ENCODE results near the gene LRRC15. TPM values are rescaled to one million over a fixed set of nuclear protein-coding genes. Genes with fewer than 3 reads are reported as not detected.

LRRC15 gene
- total RNA-seq, 1 experiment from 2014 or later: 0.36 TPM

GRCh38 chr3:194312186-194312742 lies 57.3 kb downstream of the LRRC15 start:
- no peak overlapping the region for H2AFZ ChIP-seq (ENCODE audit: low read length)
- intact Hi-C loops (cut with micrococcal nuclease): loop anchor here (5.0 to 10.0 kb wide), 2 partner anchors 35 to 237 kb away; no protein-coding TSS in a partner anchor
- H3K4me2 ChIP-seq (ENCODE audit: low read length): peak overlapping the region; percentile 54
- peaks cover 27% of the 10 kb centered on the region for H3K4me1 ChIP-seq (ENCODE audit: insufficient read depth, low read length)
- CTCF ChIA-PET: interaction anchor here (1.4 kb wide), 1 partner anchor 531 kb away, joined by 7 read pairs; no protein-coding TSS in a partner anchor
- ATAC-seq (no peak), DNase-seq (no peak)
- 0 out of 2 replicates have a peak, but pooled peaks cover 1% of the 10 kb centered on the region for H3K79me2 ChIP-seq (ENCODE audit: low read length)
- H3K9me2 ChIP-seq (replicated peaks; ENCODE audit: low read length): no peaks in the 10 kb centered on the region
- H3F3A ChIP-seq (ENCODE audit: low read length, unreplicated experiment): no peaks in the 10 kb centered on the region
- no peaks in the 10 kb centered on the region for H3K9me3 ChIP-seq (ENCODE audit: low read length)
- TF ChIP-seq CTCF (conservative IDR thresholded peaks at IDR 0.05; ENCODE audit: low read depth, low read length) (no peak), EZH2 (IDR thresholded peaks at IDR 0.05; ENCODE audit: low read length, unreplicated experiment) (no peak), EZH2phosphoT487 (IDR thresholded peaks at IDR 0.05; ENCODE audit: borderline replicate concordance, low read length) (no peak)
- H4K20me1 ChIP-seq (ENCODE audit: low read length): no peaks in the 10 kb centered on the region
- H3K27me3 ChIP-seq (ENCODE audit: low read length): no peaks in the 10 kb centered on the region
- H3K4me3 ChIP-seq (ENCODE audit: low read length): no peak overlapping the region
- POLR2A ChIA-PET (ENCODE audit: unreplicated experiment): no interaction called here
- no peak overlapping the region for H3K9ac ChIP-seq (ENCODE audit: low read length)
- no peaks in the 10 kb centered on the region for H3K36me3 ChIP-seq (ENCODE audit: low read depth, low read length)
- no TSS peak for BruUV-seq (replicated peaks)
- no peak overlapping the region for H3K27ac ChIP-seq (ENCODE audit: low read length)

- H3K4me1 ChIP-seq (ENCODE audit: insufficient read depth, low read length): peaks cover 24% of the 10 kb centered on the region
- TF ChIP-seq EZH2phosphoT487 (IDR thresholded peaks at IDR 0.05; ENCODE audit: borderline replicate concordance, low read length): no peak
- TF ChIP-seq EZH2 (IDR thresholded peaks at IDR 0.05; ENCODE audit: low read length, unreplicated experiment): no peak
- TF ChIP-seq CTCF (conservative IDR thresholded peaks at IDR 0.05; ENCODE audit: low read depth, low read length): no peak
- no peaks in the 10 kb centered on the region for H3K79me2 ChIP-seq (ENCODE audit: low read length)
- no peak overlapping the region for H3K4me3 ChIP-seq (ENCODE audit: low read length)
- DNase-seq (no peak), ATAC-seq (no peak)
- H3K36me3 ChIP-seq (ENCODE audit: low read depth, low read length): no peaks in the 10 kb centered on the region
- no peak overlapping the region for H3K4me2 ChIP-seq (ENCODE audit: low read length)
- H4K20me1 ChIP-seq (ENCODE audit: low read length): no peaks in the 10 kb centered on the region
- no peaks in the 10 kb centered on the region for H3K9me2 ChIP-seq (replicated peaks; ENCODE audit: low read length)
- ChIA-PET CTCF (no interaction called here), POLR2A (ENCODE audit: unreplicated experiment) (no interaction called here)
- H3K9me3 ChIP-seq (ENCODE audit: low read length): no peaks in the 10 kb centered on the region
- no peaks in the 10 kb centered on the region for H3K27me3 ChIP-seq (ENCODE audit: low read length)
- intact Hi-C loops (cut with micrococcal nuclease): loop anchor here (5.0 to 10.0 kb wide), 2 partner anchors 34 to 236 kb away; no protein-coding TSS in a partner anchor
- no peak overlapping the region for H3K9ac ChIP-seq (ENCODE audit: low read length)
- no TSS peak for BruUV-seq (replicated peaks)
- H3F3A ChIP-seq (ENCODE audit: low read length, unreplicated experiment): no peaks in the 10 kb centered on the region
- no peak overlapping the region for H3K27ac ChIP-seq (ENCODE audit: low read length)
- H2AFZ ChIP-seq (ENCODE audit: low read length): no peak overlapping the region
Measured at GRCh38 chr3:194311000-194311399, 58.5 kb downstream of the LRRC15 start.

- H3K79me2 ChIP-seq (ENCODE audit: low read length): no peaks in the 10 kb centered on the region
- no peak for DNase-seq
- H3K9me3 ChIP-seq (ENCODE audit: low read length): no peaks in the 10 kb centered on the region
- no peak overlapping the region for H3K9ac ChIP-seq (ENCODE audit: low read length)
- H3K27ac ChIP-seq (ENCODE audit: low read length): no peak overlapping the region
- H4K20me1 ChIP-seq (ENCODE audit: low read length): no peaks in the 10 kb centered on the region
- H3K4me1 ChIP-seq (ENCODE audit: insufficient read depth, low read length): peaks cover 20% of the 10 kb centered on the region
- no peak for TF ChIP-seq EZH2phosphoT487 (IDR thresholded peaks at IDR 0.05; ENCODE audit: borderline replicate concordance, low read length)
- no peak for TF ChIP-seq EZH2 (IDR thresholded peaks at IDR 0.05; ENCODE audit: low read length, unreplicated experiment)
- TF ChIP-seq CTCF (conservative IDR thresholded peaks at IDR 0.05; ENCODE audit: low read depth, low read length): no peak
- no peaks in the 10 kb centered on the region for H3K27me3 ChIP-seq (ENCODE audit: low read length)
- H2AFZ ChIP-seq (ENCODE audit: low read length): no peak overlapping the region
- H3K4me2 ChIP-seq (ENCODE audit: low read length): no peak overlapping the region
- no TSS peak for BruUV-seq (replicated peaks)
- no peak overlapping the region for H3K4me3 ChIP-seq (ENCODE audit: low read length)
- H3F3A ChIP-seq (ENCODE audit: low read length, unreplicated experiment): no peaks in the 10 kb centered on the region
- intact Hi-C loops (cut with micrococcal nuclease): loop anchor here (5.0 to 10.0 kb wide), 2 partner anchors 33 to 235 kb away; no protein-coding TSS in a partner anchor
- no peaks in the 10 kb centered on the region for H3K36me3 ChIP-seq (ENCODE audit: low read depth, low read length)
- ATAC-seq: no peak
- ChIA-PET CTCF (no interaction called here), POLR2A (ENCODE audit: unreplicated experiment) (no interaction called here)
- H3K9me2 ChIP-seq (replicated peaks; ENCODE audit: low read length): no peaks in the 10 kb centered on the region
Measured at GRCh38 chr3:194310060-194310835, 59.3 kb downstream of the LRRC15 start.

Measured in PC-3 (cell line).